Upper lobe of right lung (tissue), 1 donor: ENCODE data around the gene CLEC4G. TPM values are rescaled to one million over a fixed set of nuclear protein-coding genes. Genes with fewer than 3 reads are reported as not detected.

Experiments used
- ATAC-seq: fragments of 200-7000 bp; cut with Tn5 transposase; one replicate; pipeline ENCODE4 v1.9.1; 2020; ENCODE audit warnings: mild to moderate bottlenecking, moderate library complexity
- DNase-seq: peaks from one replicate; pipeline ENCODE4 v3.0.0-alpha.2; 2020
- H3K27ac ChIP-seq: fragments of 200-600 bp; one replicate; pipeline ENCODE4 v1.8.0; 2022
- H3K27me3 ChIP-seq: fragments of 200-600 bp; one replicate; pipeline ENCODE4 v1.8.0; 2022; ENCODE audit warnings: mild to moderate bottlenecking
- H3K36me3 ChIP-seq: fragments of 200-600 bp; one replicate; pipeline ENCODE4 v1.8.0; 2022
- H3K4me1 ChIP-seq: fragments of 200-600 bp; one replicate; pipeline ENCODE4 v1.8.0; 2022
- H3K4me3 ChIP-seq: fragments of 200-600 bp; one replicate; pipeline ENCODE4 v1.8.0; 2022; ENCODE audit warnings: mild to moderate bottlenecking
- H3K9me3 ChIP-seq: fragments of 200-600 bp; one replicate; pipeline ENCODE4 v1.8.0; 2022
- intact Hi-C: fragments of 100-400 bp; cut with DNase I; formaldehyde crosslinking; loops from one replicate; pipeline ENCODE4 v1.11.0; 2022
- total RNA-seq: library from RNA; stranded (reverse); fragmentation: NEBNext Ultra II Directional; extraction: Animal tissue kit (Norgen Biotek cat#: 25700); gene quantifications from one replicate; pipeline ENCODE4 v1.2.1, GENCODE V29; 2021
- TF ChIP-seq, protein P1 (sequence below): fragments of 200-600 bp; IDR thresholded peaks from one replicate; pipeline ENCODE4 v1.8.0; 2022; ENCODE audit warnings: antibody characterized with exemption
- donor health status: DM: no; HTN: yes; CAD: no; lungs with severe emphysema.

The CLEC4G gene
- total RNA-seq, 1 donor from 2014 or later = 1.4 TPM

DNA sequence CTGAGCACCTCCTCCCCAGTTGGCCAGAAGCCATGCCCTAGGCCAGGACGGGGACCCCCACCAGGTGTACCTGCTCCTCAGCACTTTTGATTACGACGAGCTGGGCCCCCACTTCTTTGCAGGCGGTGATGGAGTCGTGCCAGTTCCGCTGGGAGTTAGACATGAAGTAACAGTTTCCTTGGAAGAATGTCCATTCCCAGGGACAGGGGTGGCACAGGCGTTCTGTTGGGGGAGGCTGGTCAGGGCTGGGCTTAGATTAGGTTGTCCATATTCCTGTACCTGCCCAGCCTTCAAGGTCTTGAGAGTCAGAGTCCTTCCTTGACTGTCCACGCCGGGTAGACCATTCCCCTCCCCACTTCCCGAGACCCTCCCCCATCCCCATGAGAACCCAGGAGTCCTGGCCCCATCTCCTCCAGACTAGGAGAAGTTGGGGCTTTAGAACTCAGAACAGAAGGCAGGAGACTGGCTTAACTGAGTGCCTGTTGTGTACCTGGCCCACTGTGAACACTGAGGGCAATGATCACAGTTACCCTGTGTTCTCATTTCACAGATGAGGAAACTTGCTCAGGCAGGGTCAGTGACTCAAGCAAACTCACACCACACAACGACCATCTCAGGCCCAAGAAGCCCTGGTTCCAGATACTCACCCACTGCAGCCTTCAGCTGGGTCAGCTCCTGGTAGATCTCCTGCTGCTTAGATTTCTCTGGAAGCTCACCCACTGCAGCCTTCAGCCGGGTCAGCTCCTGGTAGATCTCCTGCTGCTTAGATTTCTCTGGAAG lies 13.2 kb upstream of the CLEC4G start:
- Histone ChIP-seq H3K36me3 (no peaks in the 10 kb centered on the region), H3K27ac (no peak overlapping the region), H3K9me3 (no peaks in the 10 kb centered on the region), H3K27me3 (no peaks in the 10 kb centered on the region), H3K4me1 (no peaks in the 10 kb centered on the region), H3K4me3 (no peak overlapping the region)
- ATAC-seq (no peak), DNase-seq (no peak)
- intact Hi-C loops = no loop called here
- TF ChIP-seq, protein P1, sequence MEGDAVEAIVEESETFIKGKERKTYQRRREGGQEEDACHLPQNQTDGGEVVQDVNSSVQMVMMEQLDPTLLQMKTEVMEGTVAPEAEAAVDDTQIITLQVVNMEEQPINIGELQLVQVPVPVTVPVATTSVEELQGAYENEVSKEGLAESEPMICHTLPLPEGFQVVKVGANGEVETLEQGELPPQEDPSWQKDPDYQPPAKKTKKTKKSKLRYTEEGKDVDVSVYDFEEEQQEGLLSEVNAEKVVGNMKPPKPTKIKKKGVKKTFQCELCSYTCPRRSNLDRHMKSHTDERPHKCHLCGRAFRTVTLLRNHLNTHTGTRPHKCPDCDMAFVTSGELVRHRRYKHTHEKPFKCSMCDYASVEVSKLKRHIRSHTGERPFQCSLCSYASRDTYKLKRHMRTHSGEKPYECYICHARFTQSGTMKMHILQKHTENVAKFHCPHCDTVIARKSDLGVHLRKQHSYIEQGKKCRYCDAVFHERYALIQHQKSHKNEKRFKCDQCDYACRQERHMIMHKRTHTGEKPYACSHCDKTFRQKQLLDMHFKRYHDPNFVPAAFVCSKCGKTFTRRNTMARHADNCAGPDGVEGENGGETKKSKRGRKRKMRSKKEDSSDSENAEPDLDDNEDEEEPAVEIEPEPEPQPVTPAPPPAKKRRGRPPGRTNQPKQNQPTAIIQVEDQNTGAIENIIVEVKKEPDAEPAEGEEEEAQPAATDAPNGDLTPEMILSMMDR = no peak

DNA sequence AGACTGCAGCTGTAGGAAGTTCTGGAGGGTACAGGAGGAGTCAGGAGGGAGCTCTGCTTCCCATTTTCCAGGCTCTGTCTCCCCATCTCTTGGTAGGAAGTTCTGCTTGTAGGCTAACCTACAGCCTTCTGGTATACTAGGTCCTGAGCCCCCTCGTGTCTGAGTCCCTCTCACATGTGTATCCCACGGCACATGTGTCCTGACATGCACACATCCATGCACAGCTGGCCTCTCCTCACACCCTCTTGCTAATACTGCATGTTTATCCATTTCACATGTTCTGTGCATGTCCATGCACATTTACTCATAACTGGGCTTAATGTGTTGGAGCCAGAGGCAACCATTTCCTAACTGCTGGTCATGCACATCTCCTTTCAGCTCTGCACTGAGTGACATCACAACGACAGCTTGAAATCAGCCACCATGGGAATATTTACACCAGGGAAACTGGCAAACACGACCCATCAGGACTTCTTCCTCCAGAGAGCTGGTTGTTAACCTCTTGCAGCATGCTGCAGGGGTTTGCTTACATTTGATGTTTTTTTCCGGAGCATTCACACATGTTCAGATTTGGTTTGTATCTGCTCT lies 12.4 kb upstream of the CLEC4G start:
- Histone ChIP-seq H3K4me1 (no peaks in the 10 kb centered on the region), H3K36me3 (no peaks in the 10 kb centered on the region), H3K4me3 (no peak overlapping the region), H3K27ac (no peak overlapping the region), H3K9me3 (no peaks in the 10 kb centered on the region), H3K27me3 (no peaks in the 10 kb centered on the region)
- intact Hi-C loops = no loop called here
- ATAC-seq (no peak), DNase-seq (no peak)
- TF ChIP-seq, protein P1 = no peak

DNA sequence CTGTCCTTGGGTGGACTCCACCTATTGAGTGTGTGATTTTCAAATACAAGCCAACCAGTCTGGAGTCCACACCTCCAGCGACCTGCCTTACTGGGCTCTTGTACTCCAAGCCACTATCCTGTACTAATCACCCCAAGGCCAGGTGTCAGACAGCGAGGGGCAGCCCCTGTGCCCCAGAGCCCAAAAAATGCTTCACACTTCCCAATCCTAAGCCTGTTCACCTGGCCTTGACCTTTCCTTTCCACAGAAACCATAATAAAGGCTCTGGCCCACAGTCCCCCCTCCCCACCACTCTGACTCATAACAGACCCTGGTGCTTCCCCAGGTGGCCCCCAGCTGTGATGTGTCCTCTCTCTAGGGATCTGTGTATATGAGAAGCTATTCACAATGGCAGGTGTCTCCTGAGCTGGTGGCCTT lies 11.5 kb upstream of the CLEC4G start:
- intact Hi-C loops = no loop called here
- Histone ChIP-seq H3K4me1 (no peaks in the 10 kb centered on the region), H3K27me3 (no peaks in the 10 kb centered on the region), H3K27ac (no peak overlapping the region), H3K9me3 (no peaks in the 10 kb centered on the region), H3K36me3 (no peaks in the 10 kb centered on the region), H3K4me3 (no peak overlapping the region)
- DNase-seq (no peak), ATAC-seq (no peak)
- TF ChIP-seq, protein P1 = no peak

DNA sequence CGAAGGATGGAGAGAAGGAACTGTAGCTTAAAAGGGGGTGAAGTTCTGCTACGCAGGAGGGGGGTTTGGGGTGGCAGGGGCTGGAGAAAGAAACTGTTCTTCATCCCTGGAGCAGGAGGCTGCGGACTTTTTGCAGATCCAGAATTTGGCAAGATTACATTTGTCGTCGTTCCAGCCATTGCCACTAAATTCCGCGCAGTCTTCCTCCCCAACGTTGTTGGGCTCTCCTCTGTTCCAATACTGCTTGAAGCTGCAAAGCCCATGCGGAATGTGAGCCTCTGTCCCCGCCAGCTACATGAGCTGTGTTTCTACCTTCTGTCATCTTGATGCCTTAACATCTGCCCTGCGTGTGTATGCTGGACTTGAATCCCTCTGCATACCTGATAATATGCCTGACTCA lies 11.1 kb upstream of the CLEC4G start:
- ATAC-seq (no peak), DNase-seq (no peak)
- intact Hi-C loops = no loop called here
- Histone ChIP-seq H3K27me3 (no peaks in the 10 kb centered on the region), H3K36me3 (no peaks in the 10 kb centered on the region), H3K27ac (no peak overlapping the region), H3K4me1 (no peaks in the 10 kb centered on the region), H3K4me3 (no peak overlapping the region), H3K9me3 (no peaks in the 10 kb centered on the region)
- TF ChIP-seq, protein P1 = no peak

DNA sequence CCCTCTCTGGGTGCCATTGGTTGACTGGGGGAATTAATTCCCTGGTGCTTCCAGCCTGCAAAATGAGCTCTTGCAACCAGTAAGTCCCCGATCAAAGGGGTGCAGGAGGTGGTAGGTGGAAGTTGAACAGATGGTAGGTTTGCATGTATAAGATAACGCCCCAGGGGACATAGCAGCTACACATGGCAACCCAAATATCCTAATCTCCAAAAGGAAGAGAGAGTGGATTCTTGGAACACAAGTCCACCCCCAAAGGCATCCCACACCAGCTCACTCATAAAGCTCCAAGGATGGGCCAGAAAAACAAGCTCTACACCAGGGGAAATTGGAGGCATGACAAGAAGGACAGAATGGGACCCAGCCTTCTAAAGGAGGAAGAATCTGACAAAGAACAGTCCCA lies 10.7 kb upstream of the CLEC4G start:
- Histone ChIP-seq H3K27ac (no peak overlapping the region), H3K4me3 (no peak overlapping the region), H3K27me3 (no peaks in the 10 kb centered on the region), H3K36me3 (no peaks in the 10 kb centered on the region), H3K9me3 (no peaks in the 10 kb centered on the region), H3K4me1 (no peaks in the 10 kb centered on the region)
- ATAC-seq (no peak), DNase-seq (no peak)
- TF ChIP-seq, protein P1 = no peak
- intact Hi-C loops = no loop called here
